Ovary (tissue), 9 donors: ENCODE measurements around the gene TMEM259. TPM values are rescaled to one million over a fixed set of nuclear protein-coding genes. Genes with fewer than 3 reads are reported as not detected.

Experiments used
- DNase-seq, 5 donors: peaks; one replicate each; pipeline ENCODE4 v3.0.0-alpha.2; 2019 to 2020
- H3K27ac ChIP-seq, 2 donors: fragments of 200-600 bp; one replicate each; pipeline versions ENCODE4 v1.5.1 to v1.8.0; 2019 to 2022
- H3K27me3 ChIP-seq: fragments of 200-600 bp; one replicate; pipeline ENCODE4 v1.8.0; 2022
- H3K36me3 ChIP-seq: fragments of 200-600 bp; sonication (generic); one replicate; pipeline ENCODE4 v1.5.1; 2019
- H3K4me1 ChIP-seq: one replicate; pipeline ENCODE4 v1.8.1; 2013; ENCODE audit warnings: mild to moderate bottlenecking, moderate library complexity; ENCODE audit not compliant: insufficient read depth
- H3K4me3 ChIP-seq: fragments of 200-600 bp; sonication (generic); one replicate; pipeline ENCODE4 v1.5.1; 2017
- H3K9me3 ChIP-seq, 2 donors: fragments of 200-600 bp in 1 of 2; sonication (generic) in 1 of 2; one replicate each; pipeline versions ENCODE4 v1.5.1 to v1.8.1; 2013 to 2019; ENCODE audit warnings: mild to moderate bottlenecking in 1 of 2, moderate library complexity in 1 of 2
- CTCF ChIP-seq, 3 donors: fragments of 450-650 bp in 2 of 3; fragments of 200-600 bp in 1 of 3; IDR thresholded peaks; one replicate each; pipeline versions ENCODE4 v1.5.1 to v1.8.0; 2016 to 2022; ENCODE audit warnings: antibody characterized with exemption in 3 of 3, mild to moderate bottlenecking in 1 of 3
- EP300 ChIP-seq: sonication (generic); formaldehyde crosslinking; IDR thresholded peaks from one replicate; pipeline ENCODE4 v1.6.1; 2017; ENCODE audit warnings: antibody characterized with exemption
- POLR2A ChIP-seq: fragments of 450-650 bp; IDR thresholded peaks from one replicate; pipeline ENCODE4 v1.6.1; 2017; ENCODE audit warnings: antibody characterized with exemption, mild to moderate bottlenecking, moderate library complexity
- WGBS, 3 donors: extraction: QIAGEN DNeasy Blood & Tissue Kit in 1 of 3; methylation state at CpG; one replicate each; pipeline versions ENCODE4 v1.1.5 to v1.1.7; 2013 to 2017; 5-methylcytosine and 5-hydroxymethylcytosine counted together
- intact Hi-C, 4 donors: fragments of 100-400 bp; cut with DNase I; formaldehyde crosslinking; loops; one replicate each; pipeline versions ENCODE4 v1.11.0 to v1.15.1; 2022 to 2023
- polyA plus RNA-seq, 2 donors: library from polyadenylated mRNA; stranded (reverse); fragments of 200-250 nt in 1 of 2; fragments of 350-450 nt in 1 of 2; fragmentation: Illumina TruSeq in 1 of 2; extraction: RNeasy Lipid Tissue Mini Kit (QIAGEN cat#74804) in 1 of 2; gene quantifications; one replicate each; pipeline ENCODE4 v1.2.3, GENCODE V29; 2013 to 2014
- total RNA-seq, 7 donors: library from RNA; depleted of rRNA in 2 of 7; stranded (reverse); fragments of >200 nt in 2 of 7; fragmentation: NEBNext Ultra II Directional in 3 of 7; extraction: Animal tissue kit (Norgen Biotek cat#: 25700) in 3 of 7; gene quantifications; one replicate each; pipeline versions ENCODE4 v1.1.0 to v1.2.4, GENCODE V29; 2016 to 2023
- donor health status: DM: no; HTN: no; CAD: no; lungs with moderate emphysema.
- donor health status: DM: no; HTN: no; CAD: no.
- donor health status: Bipolar disorder and iron deficiency.
- donor health status: DM: yes; HTN: yes; CAD: no.
- donor health status: DM: no; HTN: no; CAD: no.
- donor health status: DM: yes; HTN: yes; CAD: no.

TMEM259 gene
- total and polyA plus RNA-seq, 9 donors, result 26.0 to 196 (median 127) TPM

DNA sequence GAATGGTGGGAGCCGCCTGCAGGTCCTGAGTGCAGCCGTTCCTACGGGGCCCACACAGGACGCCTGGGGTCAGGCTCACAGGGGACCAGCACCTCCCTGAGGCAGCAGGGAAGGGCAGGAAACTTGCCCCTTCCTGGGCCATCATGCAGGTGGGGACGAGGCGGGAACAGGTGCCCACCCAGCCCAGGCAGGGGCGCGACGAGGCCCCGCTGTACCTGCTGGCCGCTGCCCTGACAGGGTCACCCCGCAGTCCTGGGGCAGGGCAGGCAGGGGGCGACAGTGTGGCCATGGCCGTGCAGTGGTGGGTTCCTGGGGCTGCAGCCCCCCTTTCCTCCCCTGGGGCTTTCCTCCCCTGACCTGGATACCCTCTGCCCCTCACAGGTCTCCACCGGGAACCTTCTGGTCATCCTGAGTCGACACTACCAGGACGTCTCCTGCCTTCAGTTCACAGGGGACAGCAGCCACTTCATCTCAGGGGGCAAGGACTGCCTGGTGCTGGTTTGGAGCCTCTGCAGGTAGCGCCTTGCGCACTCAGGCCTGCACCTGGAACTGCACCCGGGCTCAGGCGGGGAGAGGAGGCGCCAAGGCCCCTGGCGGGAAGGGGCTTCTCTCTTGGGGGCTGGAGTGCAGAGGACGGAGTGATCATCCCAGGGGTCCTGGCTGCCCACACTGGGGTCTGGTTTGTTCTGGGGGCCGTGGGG, 31.4 kb downstream of the TMEM259 start:
- WGBS, 3 donors, result 86 to 89% (median 87%) methylated on average over 24 to 25 of the region's 25 CpGs
- H3K27ac ChIP-seq, result no peak overlapping the region
- TF ChIP-seq POLR2A, result no peak
- H3K27me3 ChIP-seq, result no peaks in the 10 kb centered on the region
- no peaks in the 10 kb centered on the region for H3K4me1 ChIP-seq
- H3K9me3 ChIP-seq, result no peaks in the 10 kb centered on the region
- no peaks in the 10 kb centered on the region for H3K36me3 ChIP-seq
- intact Hi-C loops, result loop anchor here (10.0 kb wide), 2 partner anchors 135 to 215 kb away; partner anchors contain the start of genes CFD (in 2 of the 4) and ELANE (in 2 of the 4)
- peak in 1 of 5 donors; percentile 16 for DNase-seq
- H3K4me3 ChIP-seq, result no peak overlapping the region

GRCh38 chr19:988510-988909, 32.4 kb downstream of the TMEM259 start:
- whole genome bisulfite sequencing, 3 donors, result 82 to 88% (median 86%) methylated on average over 15 of the region's 15 CpGs
- intact Hi-C loops, result loop anchor here in 3 of 4 donors (10.0 kb wide), 2 partner anchors 134 to 214 kb away; partner anchors contain the start of genes CFD (in 2 of the 3) and ELANE (in 2 of the 3)
- TF ChIP-seq CTCF (IDR thresholded peaks at IDR 0.05) (no peak), EP300 (no peak), POLR2A (no peak)
- peak in 1 of 5 donors; percentile 15 for DNase-seq
- H3K27me3 ChIP-seq, result no peaks in the 10 kb centered on the region
- H3K36me3 ChIP-seq, result no peaks in the 10 kb centered on the region
- no peak overlapping the region for H3K27ac ChIP-seq
- H3K4me1 ChIP-seq, result no peaks in the 10 kb centered on the region
- no peak overlapping the region for H3K4me3 ChIP-seq
- no peaks in the 10 kb centered on the region for H3K9me3 ChIP-seq

DNA sequence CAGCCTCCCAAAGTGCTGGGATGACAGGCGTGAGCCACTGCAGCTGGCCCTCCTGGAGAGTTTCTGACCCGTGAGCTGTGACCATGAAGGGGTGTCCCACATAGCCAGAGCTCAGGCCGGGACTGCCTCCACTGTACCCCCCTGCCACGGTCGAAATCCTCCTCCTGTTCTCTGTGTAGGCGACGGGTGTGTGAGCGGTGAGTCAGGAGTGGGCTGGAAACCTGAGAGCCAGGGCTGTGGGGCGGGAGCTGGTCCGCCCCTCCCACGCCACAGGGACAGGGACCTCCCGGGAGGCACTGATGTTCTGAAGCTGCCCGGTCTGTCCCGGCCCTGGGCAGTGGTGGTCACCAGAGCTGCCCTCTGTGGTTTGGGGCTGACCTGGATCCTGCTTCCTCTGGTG, 32.8 kb downstream of the TMEM259 start:
- Histone ChIP-seq H3K4me3 (no peak overlapping the region), H3K36me3 (no peaks in the 10 kb centered on the region), H3K27me3 (no peaks in the 10 kb centered on the region), H3K9me3 (no peaks in the 10 kb centered on the region), H3K27ac (no peak overlapping the region), H3K4me1 (no peaks in the 10 kb centered on the region)
- no peak for TF ChIP-seq CTCF (IDR thresholded peaks at IDR 0.05)
- no peak for TF ChIP-seq EP300
- TF ChIP-seq POLR2A, result no peak
- DNase-seq, result peak in 1 of 5 donors; percentile 13
- 71 to 83% (median 77%) methylated on average over 14 of the region's 14 CpGs for WGBS, 3 donors
- intact Hi-C loops, result loop anchor here in 3 of 4 donors (10.0 kb wide), 2 partner anchors 133 to 213 kb away; partner anchors contain the start of genes CFD (in 2 of the 3) and ELANE (in 2 of the 3)

DNA sequence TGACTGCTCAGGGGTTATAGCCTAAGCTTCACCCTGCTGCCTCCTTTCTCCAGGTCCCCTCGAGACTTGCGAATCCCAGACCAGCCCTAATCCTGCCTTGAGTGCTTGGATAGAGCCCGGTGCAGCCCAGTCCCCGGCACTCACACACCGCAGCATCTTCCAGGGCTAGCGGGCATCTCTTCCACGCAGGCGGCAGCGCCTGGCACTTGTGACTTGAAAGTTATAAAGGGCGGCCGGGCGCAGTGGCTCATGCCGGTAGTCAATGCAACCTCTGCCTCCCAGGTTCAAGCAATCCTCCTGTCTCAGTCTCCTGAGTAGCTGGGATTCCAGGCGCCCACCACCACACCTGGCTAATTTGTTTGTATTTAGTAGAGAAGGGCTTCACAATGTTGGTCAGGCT, 34.8 kb downstream of the TMEM259 start:
- 86 to 94% (median 91%) methylated on average over 14 of the region's 14 CpGs for WGBS, 3 donors
- Histone ChIP-seq H3K36me3 (no peaks in the 10 kb centered on the region), H3K4me3 (no peak overlapping the region), H3K4me1 (peaks cover 1% of the 10 kb centered on the region), H3K27ac (no peak overlapping the region), H3K27me3 (no peaks in the 10 kb centered on the region), H3K9me3 (no peaks in the 10 kb centered on the region)
- intact Hi-C loops, result loop anchor here in 3 of 4 donors (10.0 kb wide), 2 partner anchors 131 to 211 kb away; partner anchors contain the start of genes CFD (in 2 of the 3) and ELANE (in 2 of the 3)
- no peak for TF ChIP-seq POLR2A
- no peak for TF ChIP-seq EP300
- TF ChIP-seq CTCF (IDR thresholded peaks at IDR 0.05), result no peak
- DNase-seq, result peak in 1 of 5 donors; percentile 23
